ENCODE data around the gene MRPS25. TPM values are rescaled to one million over a fixed set of nuclear protein-coding genes. Genes with fewer than 3 reads are reported as not detected.

Gene MRPS25
- total RNA-seq, 2 donors from 2014 or later = 68.3 to 82.7 TPM

DNA sequence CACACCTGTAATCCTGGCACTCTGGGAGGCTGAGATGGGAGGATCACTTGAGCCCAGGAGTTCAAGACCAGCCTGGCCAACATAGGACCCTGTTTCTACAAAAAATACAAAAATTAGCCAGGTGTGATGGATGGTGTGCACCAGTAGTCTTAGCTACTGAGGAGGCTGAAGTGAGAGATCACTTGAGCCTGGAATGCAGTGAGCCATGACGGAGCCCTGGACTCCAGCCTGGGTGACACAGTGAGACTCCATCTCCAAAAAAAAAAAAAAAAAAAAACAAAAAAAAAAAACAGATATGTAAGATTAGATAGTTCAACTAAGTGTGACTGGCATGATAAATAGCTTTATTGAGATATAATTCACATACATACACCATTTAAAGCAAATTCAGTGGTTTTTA is 24.1 kb upstream of the MRPS25 start:
- intact Hi-C loops (cut with DNase I, micrococcal nuclease) = no loop called here
- ATAC-seq (no peak), DNase-seq (no peak)

DNA sequence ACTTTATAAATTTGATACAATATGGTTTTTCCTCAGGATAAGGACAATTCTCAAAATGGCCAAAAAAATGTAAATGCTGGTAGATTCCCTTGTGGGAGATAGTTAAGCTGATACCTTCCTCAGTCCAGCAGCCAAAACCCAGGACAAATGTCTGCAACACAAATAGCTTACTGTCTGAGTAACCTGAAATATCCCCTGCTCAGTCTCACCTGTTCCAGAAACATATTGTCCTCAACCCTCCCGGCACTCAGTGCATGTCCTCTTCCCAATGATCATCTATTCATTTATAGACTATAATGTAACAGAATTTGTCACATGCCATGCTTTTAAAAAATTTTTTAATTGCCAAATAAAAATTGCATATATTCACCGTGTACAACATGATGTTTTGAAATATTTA is 21.6 kb upstream of the MRPS25 start:
- intact Hi-C loops (cut with DNase I, micrococcal nuclease) = no loop called here
- DNase-seq (no peak), ATAC-seq (no peak)

DNA sequence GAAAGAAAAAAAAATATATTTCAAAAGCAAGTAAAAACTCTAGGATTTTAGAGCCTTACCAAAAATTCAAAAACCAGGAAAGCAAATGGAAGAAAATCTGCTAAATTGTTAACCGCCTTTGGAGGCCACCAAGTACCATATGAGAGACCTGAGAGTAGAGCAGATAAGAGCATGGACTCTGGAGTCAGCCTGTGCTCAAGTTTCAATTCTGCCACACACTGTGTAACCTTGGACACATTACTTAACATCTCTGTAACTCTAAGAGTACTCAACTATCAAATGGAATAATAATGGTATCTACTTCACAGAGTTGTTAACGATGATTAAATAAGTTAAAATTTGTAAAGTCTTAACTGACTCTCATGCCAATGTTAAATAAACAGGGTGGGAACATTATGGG is 21.1 kb upstream of the MRPS25 start:
- DNase-seq = no peak
- intact Hi-C loops (cut with DNase I, micrococcal nuclease) = no loop called here
- no peak for ATAC-seq

DNA sequence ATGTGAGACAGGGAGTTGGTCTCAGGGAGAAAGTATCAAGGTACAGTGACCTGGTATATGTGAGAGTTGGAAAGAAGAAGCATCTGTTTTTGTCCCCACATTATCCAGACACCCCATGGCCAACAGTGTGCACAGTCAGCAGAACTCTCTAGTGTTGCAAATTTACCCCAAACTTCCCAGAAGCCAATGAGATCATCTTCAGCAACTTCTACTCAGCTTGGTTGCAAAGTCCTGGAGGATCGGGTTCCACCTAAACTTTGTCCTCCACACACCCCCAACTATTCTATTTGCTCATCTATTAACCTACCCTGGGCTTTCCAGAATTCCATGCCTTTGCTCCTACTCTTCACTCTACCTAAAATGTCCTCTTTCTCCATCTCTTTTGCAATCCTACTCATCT is 18.1 kb upstream of the MRPS25 start:
- DNase-seq (no peak), ATAC-seq (no peak)
- intact Hi-C loops (cut with DNase I, micrococcal nuclease) = no loop called here

DNA sequence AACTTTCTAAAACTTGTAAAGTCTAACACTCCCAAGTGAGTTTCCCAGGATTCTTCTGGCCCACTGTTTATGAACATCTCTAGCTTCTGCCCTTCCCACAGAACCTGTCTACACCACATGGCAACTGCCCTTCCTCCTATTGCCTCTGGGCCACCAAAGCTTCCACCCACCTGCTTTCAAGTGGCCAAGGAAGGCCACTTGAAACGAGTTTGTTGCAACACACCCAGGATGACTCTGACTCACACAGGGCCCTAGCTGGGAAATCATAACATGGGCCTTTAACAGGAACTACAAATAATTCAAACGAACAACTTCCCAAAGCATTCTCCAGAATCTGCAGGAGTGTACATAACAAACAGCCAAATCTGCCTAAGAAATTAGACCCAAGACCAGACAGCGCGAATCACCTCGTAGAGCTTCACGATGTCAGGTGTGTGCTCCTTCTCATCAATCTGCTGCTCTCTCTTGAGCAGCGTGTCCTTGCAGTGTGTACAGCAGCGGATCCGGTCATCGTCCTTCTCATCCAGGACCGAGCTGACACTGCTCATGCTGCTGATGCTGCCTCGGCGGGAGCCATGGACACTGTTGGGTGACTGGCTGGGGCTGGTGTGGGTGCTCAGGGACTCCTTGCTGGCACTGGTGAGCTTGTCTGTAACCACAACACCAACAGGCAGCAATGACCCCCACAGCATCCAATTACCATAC is 17.0 kb upstream of the MRPS25 start:
- DNase-seq = no peak
- intact Hi-C loops (cut with DNase I, micrococcal nuclease) = no loop called here
- no peak for ATAC-seq

DNA sequence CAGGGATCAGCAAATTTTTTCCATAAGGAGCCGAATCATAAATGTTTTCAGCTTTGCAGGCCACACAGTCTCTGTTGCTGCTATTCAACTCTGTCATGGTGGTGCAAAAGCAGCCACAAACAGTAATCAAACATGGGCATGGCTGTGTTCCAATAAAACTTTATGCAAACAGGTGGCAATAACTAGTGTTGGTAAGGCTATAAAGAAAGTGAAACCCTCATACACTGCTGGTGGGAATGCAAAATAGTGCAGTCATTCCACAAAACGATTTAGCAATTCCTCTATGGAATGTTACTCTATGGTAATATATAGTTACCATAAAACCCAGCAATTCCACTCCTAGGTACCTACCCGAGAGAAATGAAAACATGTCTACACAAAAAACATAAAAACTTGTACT is 14.0 kb upstream of the MRPS25 start:
- ATAC-seq (peak; percentile 44), DNase-seq (no peak)
- intact Hi-C loops (cut with DNase I, micrococcal nuclease) = no loop called here

DNA sequence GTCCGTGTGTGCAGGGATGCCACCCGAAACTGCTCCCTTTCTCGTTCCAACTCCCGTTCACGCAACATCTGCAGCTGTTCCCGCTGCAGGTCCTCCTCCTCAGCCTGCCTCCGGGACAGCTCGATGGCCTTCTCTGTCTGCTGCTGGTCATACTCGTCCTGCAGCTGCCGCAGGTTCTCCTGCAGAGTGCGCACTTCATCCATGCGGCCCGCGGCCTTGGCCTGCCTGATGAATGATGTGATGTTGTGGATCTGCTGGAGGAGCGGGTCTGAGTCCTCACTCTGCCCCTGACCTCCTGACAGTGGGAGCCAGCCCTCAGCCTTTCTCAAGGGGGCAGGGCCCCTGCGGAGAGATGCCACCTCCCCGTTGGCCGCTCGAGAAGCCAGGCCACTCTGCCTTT is 9.4 kb upstream of the MRPS25 start:
- DNase-seq (no peak), ATAC-seq (no peak)
- intact Hi-C loops (cut with DNase I, micrococcal nuclease) = no loop called here

DNA sequence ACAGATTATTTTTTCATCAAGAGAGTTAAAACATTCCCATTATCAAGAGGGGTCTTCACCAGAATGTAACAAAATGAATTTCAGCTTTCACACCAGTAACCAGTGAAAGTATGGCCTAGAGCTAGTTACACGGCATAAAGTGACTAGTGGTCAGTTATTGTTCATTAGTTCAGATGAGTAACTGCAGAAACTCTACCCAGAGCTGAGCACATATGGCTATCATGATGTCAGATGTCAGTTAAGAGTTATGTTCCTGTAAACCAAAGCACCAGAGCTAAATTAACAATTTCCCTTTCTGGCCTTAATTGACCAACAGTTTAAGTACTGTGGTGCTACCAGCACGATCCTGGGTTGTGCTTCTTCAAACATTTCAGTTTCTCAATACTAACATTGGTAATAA is 6.6 kb upstream of the MRPS25 start:
- DNase-seq (no peak), ATAC-seq (no peak)
- intact Hi-C loops (cut with DNase I, micrococcal nuclease) = no loop called here

DNA sequence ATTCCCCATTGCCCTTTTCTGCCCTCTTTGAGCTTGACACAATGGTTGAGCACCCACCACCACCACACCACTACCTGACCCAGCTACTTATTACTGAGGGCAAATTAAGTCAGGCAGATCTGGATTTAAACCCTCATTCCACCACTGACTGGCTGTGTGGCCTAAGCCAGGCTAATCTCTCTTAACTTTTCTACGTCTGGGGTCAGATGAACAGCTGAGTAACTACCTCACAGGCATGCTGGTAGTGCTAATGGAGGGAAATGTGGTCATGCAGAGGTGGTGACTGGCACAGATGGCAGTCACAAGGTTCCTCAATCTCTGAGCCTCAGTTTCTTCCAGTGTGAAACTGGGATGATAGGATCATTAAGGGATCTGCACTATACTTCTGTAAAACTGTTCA is 4.3 kb upstream of the MRPS25 start:
- DNase-seq = no peak
- intact Hi-C loops (cut with DNase I, micrococcal nuclease) = no loop called here
- no peak for ATAC-seq

DNA sequence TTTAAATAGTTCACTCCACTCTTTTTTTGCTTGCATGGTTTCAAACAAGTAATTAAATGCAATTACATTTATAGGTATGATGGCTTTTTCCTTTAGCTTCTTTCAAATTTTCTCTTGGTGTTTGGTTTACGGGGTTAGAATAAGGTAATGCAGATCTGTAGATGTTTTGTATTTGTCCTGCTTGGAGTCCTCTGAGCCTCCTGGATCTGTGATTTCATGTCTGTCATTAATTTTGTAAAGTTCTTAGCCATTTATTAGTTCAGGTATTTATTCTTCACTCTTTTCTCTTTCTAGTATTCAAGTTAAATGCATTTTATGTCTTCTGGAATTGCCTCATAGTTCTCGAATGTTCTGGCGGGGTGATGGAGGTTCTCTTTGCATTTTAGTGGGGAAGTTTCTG is 1.4 kb upstream of the MRPS25 start:
- no peak for ATAC-seq
- intact Hi-C loops (cut with DNase I, micrococcal nuclease) = no loop called here
- no peak for DNase-seq

DNA sequence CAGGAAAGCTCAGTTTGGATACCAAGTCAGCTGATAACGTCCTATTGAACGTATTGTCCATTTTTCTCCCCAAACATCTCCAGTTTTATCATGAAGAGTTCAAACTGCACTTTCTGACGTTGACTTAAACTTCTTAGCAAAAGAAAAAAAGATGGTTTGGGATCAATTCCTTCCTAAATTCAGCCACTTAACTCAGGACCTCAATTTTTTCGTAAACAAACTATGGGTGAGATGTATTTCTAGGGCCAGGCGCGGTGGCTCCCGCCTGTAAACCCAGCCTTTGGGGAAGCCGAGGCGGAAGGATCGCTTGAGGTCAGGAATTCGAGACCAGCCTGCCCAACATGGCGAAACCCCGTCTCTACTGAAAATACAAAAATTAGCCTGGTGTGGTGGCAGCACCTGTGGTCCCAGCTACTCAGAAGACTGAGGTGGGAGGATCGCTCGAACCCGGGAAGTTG is 464 bp upstream of the MRPS25 start:
- intact Hi-C loops (cut with DNase I, micrococcal nuclease) = no loop called here
- DNase-seq (peak in 1 of 2 donors; percentile 12), ATAC-seq (no peak)

DNA sequence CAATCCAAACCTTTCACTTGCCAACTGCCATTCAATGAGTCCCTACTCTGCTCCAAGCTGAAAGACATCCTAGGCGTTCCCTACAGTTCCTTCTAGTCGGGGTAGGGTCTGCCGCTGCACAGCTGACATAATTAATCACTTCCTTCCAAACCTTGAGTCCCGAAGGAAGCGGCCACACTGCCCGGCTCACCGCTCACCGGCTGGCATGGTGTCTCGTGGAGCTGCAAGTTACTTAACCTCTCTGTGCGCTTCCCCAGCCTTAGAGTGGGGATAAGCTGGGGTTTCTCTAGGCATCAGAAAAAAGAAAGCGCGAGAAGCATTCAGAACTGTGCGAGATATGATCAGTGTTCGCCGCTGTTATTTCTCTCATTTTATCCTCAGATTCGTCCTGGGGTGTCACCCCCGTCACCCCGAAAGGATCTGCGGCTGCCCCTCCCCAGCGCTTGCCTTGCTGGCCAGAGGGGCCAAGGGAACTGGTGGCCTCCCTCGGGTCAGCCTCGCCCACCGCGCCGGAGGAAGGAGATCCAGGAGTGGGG is 748 bp downstream of the MRPS25 start:
- ATAC-seq (peak; percentile 58), DNase-seq (peak in 1 of 2 donors; percentile 44)
- intact Hi-C loops (cut with DNase I, micrococcal nuclease) = no loop called here

DNA sequence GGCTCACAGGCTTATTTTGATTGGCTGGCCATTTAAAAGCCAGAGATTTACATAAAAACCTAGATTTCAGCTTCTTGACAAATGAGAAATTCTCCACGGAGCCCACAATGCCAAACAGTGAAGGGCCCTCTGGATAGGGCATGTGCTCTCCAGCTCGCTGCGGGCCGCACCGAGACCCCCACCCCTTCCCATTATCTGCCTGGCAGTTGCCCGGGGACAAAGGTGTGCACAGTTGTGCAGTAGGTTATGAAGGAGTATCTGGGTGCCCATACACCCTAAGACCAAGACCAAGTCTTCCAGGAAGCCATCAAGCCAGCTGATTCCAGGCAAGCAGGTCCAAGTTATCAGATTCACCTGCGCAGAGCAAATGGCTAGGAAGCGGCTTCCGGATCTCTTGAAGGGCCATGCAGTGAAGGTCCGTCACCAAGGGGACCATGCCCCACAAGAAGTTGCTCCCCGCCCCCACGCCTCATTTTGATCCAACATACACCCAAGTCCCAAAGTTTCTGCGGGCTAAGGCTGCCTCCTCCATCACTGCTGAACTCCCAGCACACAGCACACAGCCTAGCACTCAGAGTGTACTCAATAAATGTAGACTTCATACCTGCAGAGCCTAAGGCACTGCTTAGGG is 1.3 kb downstream of the MRPS25 start:
- ATAC-seq (no peak), DNase-seq (peak in 1 of 2 donors; percentile 36)
- intact Hi-C loops (cut with DNase I, micrococcal nuclease) = no loop called here

DNA sequence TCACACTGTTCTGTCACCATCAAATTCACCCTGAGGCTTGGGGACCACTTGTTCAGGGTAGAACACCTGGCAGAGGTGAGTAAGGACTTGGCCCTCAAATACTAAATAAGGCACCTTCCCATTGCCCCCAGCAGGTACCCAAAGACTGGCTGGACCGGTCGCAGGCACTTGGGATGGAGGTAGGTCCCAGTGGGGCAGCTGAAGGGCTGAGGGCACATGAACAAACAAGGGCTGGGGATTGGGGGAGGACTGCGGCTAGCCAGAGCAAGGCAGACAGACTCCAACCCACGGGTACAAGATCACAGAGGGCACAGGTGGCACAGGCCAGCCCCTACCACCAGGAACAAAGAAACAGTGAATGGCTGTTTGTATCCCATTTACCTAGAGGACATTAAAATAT is 1.9 kb downstream of the MRPS25 start:
- DNase-seq (no peak), ATAC-seq (no peak)
- intact Hi-C loops (cut with DNase I, micrococcal nuclease) = no loop called here

DNA sequence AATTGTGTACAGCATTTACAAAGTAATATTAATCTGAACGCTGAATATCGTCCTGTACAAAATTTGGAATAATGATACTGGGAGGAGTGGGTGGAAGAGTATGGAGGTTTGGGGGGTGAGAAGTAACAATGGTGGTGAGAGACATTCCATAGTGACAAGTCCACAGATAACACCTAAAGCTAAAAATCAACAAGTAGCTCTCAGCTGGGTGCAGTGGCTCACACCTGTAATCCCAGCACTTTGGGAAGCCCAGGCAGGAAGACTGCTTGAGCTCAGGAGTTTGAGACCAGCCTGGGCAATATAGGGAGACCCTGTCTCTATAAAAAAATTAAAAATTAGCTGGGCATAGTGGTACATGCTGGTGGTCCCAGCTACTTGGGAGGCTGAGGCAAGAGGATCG is 5.1 kb downstream of the MRPS25 start:
- DNase-seq (no peak), ATAC-seq (no peak)
- intact Hi-C loops (cut with DNase I, micrococcal nuclease) = no loop called here

DNA sequence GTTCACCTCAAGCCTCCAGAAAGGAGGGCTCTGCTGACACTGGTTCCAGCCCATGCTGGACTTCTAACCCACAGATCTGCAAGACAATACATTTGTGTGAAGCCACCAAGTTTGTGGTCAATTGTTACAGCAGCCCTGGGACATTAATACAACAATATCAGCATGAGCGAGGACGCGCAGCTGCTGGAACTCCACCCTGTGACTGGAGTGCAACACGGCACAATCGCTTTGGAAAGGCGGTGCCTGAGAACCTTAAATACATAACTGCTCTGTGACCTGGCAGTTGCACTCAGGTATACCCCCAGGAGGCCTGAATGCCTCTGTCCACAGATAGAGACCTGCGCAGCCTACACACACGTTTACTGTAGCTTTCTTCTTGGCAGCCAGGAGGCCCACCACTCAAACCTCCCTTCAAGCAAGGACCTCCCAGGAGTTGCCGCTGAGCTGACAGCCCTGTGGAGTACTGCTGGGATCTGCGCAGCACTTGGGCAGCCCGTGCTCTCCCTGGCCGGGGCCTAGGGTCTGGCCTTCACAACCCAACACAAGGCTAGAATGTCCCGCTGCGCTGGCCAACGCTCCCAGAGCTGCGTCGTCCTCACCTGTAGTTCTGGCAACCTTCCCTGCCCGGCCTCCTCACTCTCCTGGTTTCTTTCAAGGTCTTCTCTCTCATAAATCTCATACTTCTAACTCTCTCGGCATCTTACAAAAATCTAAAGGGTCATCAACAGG is 8.3 kb downstream of the MRPS25 start:
- DNase-seq = no peak
- intact Hi-C loops (cut with DNase I, micrococcal nuclease) = no loop called here
- ATAC-seq = peak; percentile 7

DNA sequence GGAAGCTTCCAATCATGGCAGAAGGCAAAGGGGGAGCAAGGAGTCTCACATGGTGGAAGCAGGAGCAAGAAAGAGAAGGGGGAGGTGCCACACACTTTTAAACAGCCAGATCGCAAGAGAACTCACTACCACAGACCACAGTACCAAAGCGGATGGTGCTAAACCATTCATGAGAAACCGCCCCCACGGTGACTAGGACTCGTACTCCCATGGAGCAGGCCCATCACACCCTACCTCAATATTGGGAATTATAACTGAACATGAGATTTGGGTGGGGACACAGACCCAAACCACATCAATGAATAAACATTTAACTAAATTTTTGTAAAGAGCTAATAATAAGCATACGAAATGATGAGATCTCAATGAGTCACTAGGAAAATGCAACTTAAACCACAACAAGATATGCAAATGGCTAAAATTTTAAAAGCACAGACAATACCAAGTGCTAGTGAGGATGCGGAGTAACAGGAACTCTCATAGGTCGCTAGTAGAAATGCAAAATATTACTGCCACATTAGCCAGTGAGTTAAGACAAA is 10.0 kb downstream of the MRPS25 start:
- DNase-seq (peak in 1 of 2 donors; percentile 17), ATAC-seq (no peak)
- intact Hi-C loops (cut with DNase I, micrococcal nuclease) = no loop called here

DNA sequence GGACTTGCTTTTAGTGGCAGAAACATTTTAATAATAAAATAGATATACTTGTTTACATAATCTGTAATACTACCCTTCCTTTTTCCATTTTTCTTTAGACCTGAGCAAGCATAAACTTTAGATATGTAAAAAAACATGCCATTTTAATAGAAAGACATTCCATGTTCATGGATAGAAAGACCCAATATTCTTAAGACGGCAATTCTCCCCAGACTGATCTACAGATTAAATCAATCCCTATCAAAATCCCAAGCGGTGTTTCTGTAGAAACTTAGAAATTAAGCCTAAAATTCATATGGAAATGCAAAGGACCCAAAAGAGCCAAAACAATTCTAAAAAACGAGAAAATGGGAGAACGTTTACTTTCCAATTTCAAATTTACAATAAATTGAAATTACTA is 11.6 kb downstream of the MRPS25 start:
- DNase-seq (no peak), ATAC-seq (no peak)
- intact Hi-C loops (cut with DNase I, micrococcal nuclease) = no loop called here

DNA sequence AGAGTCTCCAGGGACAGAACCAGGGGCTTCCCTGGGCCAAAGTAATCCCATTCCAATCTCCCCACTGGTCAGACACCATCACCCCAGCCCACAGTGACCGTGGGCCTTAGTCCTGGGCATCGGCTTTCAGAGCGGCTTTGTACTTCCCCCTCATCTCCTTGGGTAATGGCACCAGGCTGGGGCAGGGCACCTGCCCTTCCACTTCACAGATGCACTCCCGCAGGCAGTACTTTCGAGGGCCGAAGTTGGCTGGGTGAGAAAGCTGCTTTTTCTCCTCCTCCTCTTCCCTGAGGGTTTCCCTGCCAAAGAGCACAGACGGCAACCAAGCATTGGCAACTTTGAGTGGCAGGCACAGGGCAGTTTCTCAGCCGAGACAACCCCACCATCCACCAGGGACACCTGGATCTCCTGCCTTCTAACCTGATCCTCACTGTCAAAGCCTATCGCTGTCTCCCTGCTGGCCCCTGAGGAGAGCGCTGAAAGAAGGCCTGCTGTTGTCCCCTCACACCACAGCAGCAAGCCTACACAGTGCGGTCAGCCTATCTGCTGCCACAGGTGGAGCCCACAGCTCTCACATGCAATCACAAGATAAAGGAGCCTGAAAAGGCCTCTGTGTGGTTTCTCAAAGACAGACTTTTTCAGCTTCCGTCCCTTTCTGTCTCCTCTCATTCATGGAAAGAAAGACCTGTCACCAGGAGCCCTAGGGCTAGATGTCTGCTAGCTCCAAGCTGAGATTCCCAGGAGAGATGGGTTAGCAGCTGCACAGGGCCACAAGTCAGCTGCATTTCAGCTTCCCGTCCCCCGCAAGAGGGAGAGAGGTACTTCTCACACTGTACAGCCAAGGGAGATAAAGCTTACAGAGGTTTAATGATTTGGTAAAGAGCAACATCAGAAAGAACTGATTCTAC is 12.5 kb downstream of the MRPS25 start:
- DNase-seq = no peak
- ATAC-seq = no peak
- intact Hi-C loops (cut with DNase I, micrococcal nuclease) = no loop called here

Data from left colon (tissue), 2 donors.